Mononuclear cell (primary cell): Measurements from ENCODE around the gene SH3RF1. TPM values are rescaled to one million over a fixed set of nuclear protein-coding genes. Genes with fewer than 3 reads are reported as not detected.
"Not testable (repeated sequence)": the region's sequence is repeated elsewhere in the genome, so short reads cannot be mapped to it uniquely, and the experiment has no call there.

Experiments
- H3K27me3 ChIP-seq: 2 replicates; pipeline ENCODE4 v1.6.0; 2011; ENCODE audit warnings: low read length, control low read depth; ENCODE audit not compliant: insufficient read depth
- H3K4me1 ChIP-seq: 2 replicates; pipeline ENCODE4 v1.5.1; 2011; ENCODE audit warnings: mild to moderate bottlenecking, low read length, control low read depth; ENCODE audit not compliant: insufficient read depth
- H3K4me3 ChIP-seq: 2 replicates; pipeline ENCODE4 v1.5.1; 2011; ENCODE audit warnings: mild to moderate bottlenecking, low read length, moderate library complexity
- H3K9me3 ChIP-seq: 2 replicates; pipeline ENCODE4 v1.5.1; 2011; ENCODE audit warnings: low read depth, mild to moderate bottlenecking, control low read depth, low read length
- total RNA-seq: library from RNA; depleted of rRNA; stranded (reverse); fragments of >200 nt; gene quantifications from one replicate; pipeline ENCODE4 v1.2.3, GENCODE V29; 2012

SH3RF1 gene
- total RNA-seq, 1 donor = 0.94 TPM

- H3K4me1 ChIP-seq, H3K4me3 ChIP-seq: not testable (repeated sequence)
Observed at GRCh38 chr4:169189968-169190367, 80.8 kb downstream of the SH3RF1 start.

GRCh38 chr4:169189372-169189771 is 81.4 kb downstream of the SH3RF1 start:
- no peaks in the 10 kb centered on the region for H3K4me1 ChIP-seq
- H3K4me3 ChIP-seq = no peak overlapping the region
- no peaks in the 10 kb centered on the region for H3K9me3 ChIP-seq
- H3K27me3 ChIP-seq = no peaks in the 10 kb centered on the region

More at GRCh38 chr4:169189968-169190367, 80.8 kb downstream of the SH3RF1 start:
- not testable (repeated sequence) for H3K9me3 ChIP-seq, H3K27me3 ChIP-seq

- H3K27me3 ChIP-seq = no peaks in the 10 kb centered on the region
- H3K9me3 ChIP-seq = no peaks in the 10 kb centered on the region
- no peaks in the 10 kb centered on the region for H3K4me1 ChIP-seq
- H3K4me3 ChIP-seq = no peak overlapping the region
Observed at GRCh38 chr4:169188204-169188603, 82.6 kb downstream of the SH3RF1 start.

- H3K4me1 ChIP-seq = no peaks in the 10 kb centered on the region
- no peak overlapping the region for H3K4me3 ChIP-seq
- no peaks in the 10 kb centered on the region for H3K27me3 ChIP-seq
- H3K9me3 ChIP-seq = no peaks in the 10 kb centered on the region
Observed at GRCh38 chr4:169185133-169185956, 85.4 kb downstream of the SH3RF1 start.

- no peaks in the 10 kb centered on the region for H3K4me1 ChIP-seq
- H3K27me3 ChIP-seq = no peaks in the 10 kb centered on the region
- no peak overlapping the region for H3K4me3 ChIP-seq
- H3K9me3 ChIP-seq = no peaks in the 10 kb centered on the region
Observed at GRCh38 chr4:169184686-169185085, 86.1 kb downstream of the SH3RF1 start.

- Histone ChIP-seq H3K4me1 (no peaks in the 10 kb centered on the region), H3K4me3 (no peak overlapping the region), H3K9me3 (no peaks in the 10 kb centered on the region), H3K27me3 (no peaks in the 10 kb centered on the region)
Observed at GRCh38 chr4:169184236-169184635, 86.5 kb downstream of the SH3RF1 start.

- H3K27me3 ChIP-seq = no peaks in the 10 kb centered on the region
- H3K9me3 ChIP-seq = no peaks in the 10 kb centered on the region
- no peak overlapping the region for H3K4me3 ChIP-seq
- no peaks in the 10 kb centered on the region for H3K4me1 ChIP-seq
Observed at GRCh38 chr4:169183581-169183980, 87.2 kb downstream of the SH3RF1 start.

GRCh38 chr4:169179609-169180521 is 90.9 kb downstream of the SH3RF1 start:
- peaks cover 12% of the 10 kb centered on the region for H3K4me1 ChIP-seq
- H3K9me3 ChIP-seq = no peaks in the 10 kb centered on the region
- no peaks in the 10 kb centered on the region for H3K27me3 ChIP-seq
- no peak overlapping the region for H3K4me3 ChIP-seq

GRCh38 chr4:169178092-169178491 is 92.7 kb downstream of the SH3RF1 start:
- H3K27me3 ChIP-seq, H3K4me3 ChIP-seq, H3K9me3 ChIP-seq: not testable (repeated sequence)
- peaks cover 15% of the 10 kb centered on the region for H3K4me1 ChIP-seq

GRCh38 chr4:169175476-169175875 is 95.3 kb downstream of the SH3RF1 start:
- H3K4me1 ChIP-seq = peaks cover 15% of the 10 kb centered on the region
- H3K9me3 ChIP-seq = no peaks in the 10 kb centered on the region
- H3K27me3 ChIP-seq = no peaks in the 10 kb centered on the region
- no peak overlapping the region for H3K4me3 ChIP-seq

GRCh38 chr4:169175035-169175434 is 95.7 kb downstream of the SH3RF1 start:
- Histone ChIP-seq H3K9me3 (no peaks in the 10 kb centered on the region), H3K4me1 (peaks cover 15% of the 10 kb centered on the region), H3K27me3 (no peaks in the 10 kb centered on the region), H3K4me3 (no peak overlapping the region)

- Histone ChIP-seq H3K27me3 (no peaks in the 10 kb centered on the region), H3K4me1 (peaks cover 15% of the 10 kb centered on the region), H3K9me3 (no peaks in the 10 kb centered on the region), H3K4me3 (no peak overlapping the region)
Observed at GRCh38 chr4:169174247-169174646, 96.5 kb downstream of the SH3RF1 start.

GRCh38 chr4:169167957-169168858 is 102.5 kb downstream of the SH3RF1 start:
- H3K4me1 ChIP-seq = no peaks in the 10 kb centered on the region
- no peak overlapping the region for H3K4me3 ChIP-seq
- H3K27me3 ChIP-seq = no peaks in the 10 kb centered on the region

GRCh38 chr4:169164669-169165415 is 105.9 kb downstream of the SH3RF1 start:
- H3K4me3 ChIP-seq = no peak overlapping the region
- H3K4me1 ChIP-seq = no peaks in the 10 kb centered on the region
- no peaks in the 10 kb centered on the region for H3K9me3 ChIP-seq
- H3K27me3 ChIP-seq = no peaks in the 10 kb centered on the region

More at GRCh38 chr4:169167957-169168858, 102.5 kb downstream of the SH3RF1 start:
- no peaks in the 10 kb centered on the region for H3K9me3 ChIP-seq
